Type B pancreatic cell (in vitro differentiated cells): ENCODE measurements around the gene LTBP1. TPM values are rescaled to one million over a fixed set of nuclear protein-coding genes. Genes with fewer than 3 reads are reported as not detected.

ENCODE experiments used
- DNase-seq: peaks from one replicate; pipeline ENCODE4 v3.0.0; 2021; ENCODE audit warnings: mixed read lengths; ENCODE audit not compliant: unreplicated experiment; ENCODE audit errors: extremely low spot score
- H3K27ac Mint-ChIP-seq: 2 replicates; pipeline ENCODE4 v1.8.0; 2021; ENCODE audit warnings: mild to moderate bottlenecking, mixed read lengths
- H3K27me3 Mint-ChIP-seq: 2 replicates; pipeline ENCODE4 v1.8.0; 2021; ENCODE audit warnings: mixed read lengths
- H3K36me3 Mint-ChIP-seq: 2 replicates; pipeline ENCODE4 v1.8.0; 2021; ENCODE audit warnings: mixed read lengths
- H3K4me1 Mint-ChIP-seq: one replicate; pipeline ENCODE4 v1.8.0; 2021; ENCODE audit warnings: mixed read lengths; ENCODE audit not compliant: unreplicated experiment
- H3K4me3 Mint-ChIP-seq: 2 replicates; pipeline ENCODE4 v1.8.0; 2021; ENCODE audit warnings: mild to moderate bottlenecking, mixed read lengths
- H3K9me3 Mint-ChIP-seq: 2 replicates; pipeline ENCODE4 v1.8.0; 2021; ENCODE audit warnings: mixed read lengths
- total RNA-seq: library from RNA; stranded (reverse); gene quantifications from 2 replicates; pipeline ENCODE4 v1.2.1, GENCODE V29; 2021; ENCODE audit warnings: low replicate concordance
- TF ChIP-seq, protein P1 (sequence below): fragments of 200-600 bp; sonication (generic); conservative IDR thresholded peaks from 2 replicates; pipeline ENCODE4 v1.5.0; 2021; ENCODE audit warnings: antibody characterized with exemption, mild to moderate bottlenecking

The LTBP1 gene
- total RNA-seq, 1 donor from 2014 or later: 53.3 TPM

DNA sequence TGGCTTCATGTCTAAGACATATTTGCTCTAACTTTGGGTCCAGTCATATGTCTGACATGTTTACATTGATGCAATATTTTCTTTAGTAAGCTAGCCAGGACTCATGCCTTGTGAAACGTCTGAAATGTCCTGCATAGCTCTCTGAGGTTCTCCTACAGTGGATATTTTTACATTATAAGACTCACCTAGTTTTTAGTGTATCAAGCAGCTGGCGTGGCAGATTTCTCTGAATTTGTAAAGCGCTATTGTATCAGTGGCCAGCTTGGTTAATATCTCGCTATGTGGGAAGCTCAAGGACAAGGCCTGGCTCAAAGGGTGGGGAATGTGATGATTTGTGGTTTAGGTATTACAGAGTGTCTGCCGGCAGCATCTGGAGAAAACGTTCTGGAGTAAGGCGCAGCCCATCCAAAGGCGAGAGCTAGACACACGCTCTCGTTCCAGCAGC is 164.3 kb downstream of the LTBP1 start:
- peaks cover 5% of the 10 kb centered on the region for H3K36me3 Mint-ChIP-seq
- no peak for DNase-seq
- H3K4me3 Mint-ChIP-seq: no peak overlapping the region
- no peak overlapping the region for H3K27ac Mint-ChIP-seq
- peaks cover 2% of the 10 kb centered on the region for H3K9me3 Mint-ChIP-seq
- peaks cover 9% of the 10 kb centered on the region for H3K4me1 Mint-ChIP-seq
- TF ChIP-seq, protein P1, sequence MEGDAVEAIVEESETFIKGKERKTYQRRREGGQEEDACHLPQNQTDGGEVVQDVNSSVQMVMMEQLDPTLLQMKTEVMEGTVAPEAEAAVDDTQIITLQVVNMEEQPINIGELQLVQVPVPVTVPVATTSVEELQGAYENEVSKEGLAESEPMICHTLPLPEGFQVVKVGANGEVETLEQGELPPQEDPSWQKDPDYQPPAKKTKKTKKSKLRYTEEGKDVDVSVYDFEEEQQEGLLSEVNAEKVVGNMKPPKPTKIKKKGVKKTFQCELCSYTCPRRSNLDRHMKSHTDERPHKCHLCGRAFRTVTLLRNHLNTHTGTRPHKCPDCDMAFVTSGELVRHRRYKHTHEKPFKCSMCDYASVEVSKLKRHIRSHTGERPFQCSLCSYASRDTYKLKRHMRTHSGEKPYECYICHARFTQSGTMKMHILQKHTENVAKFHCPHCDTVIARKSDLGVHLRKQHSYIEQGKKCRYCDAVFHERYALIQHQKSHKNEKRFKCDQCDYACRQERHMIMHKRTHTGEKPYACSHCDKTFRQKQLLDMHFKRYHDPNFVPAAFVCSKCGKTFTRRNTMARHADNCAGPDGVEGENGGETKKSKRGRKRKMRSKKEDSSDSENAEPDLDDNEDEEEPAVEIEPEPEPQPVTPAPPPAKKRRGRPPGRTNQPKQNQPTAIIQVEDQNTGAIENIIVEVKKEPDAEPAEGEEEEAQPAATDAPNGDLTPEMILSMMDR: no peak
- no peaks in the 10 kb centered on the region for H3K27me3 Mint-ChIP-seq

DNA sequence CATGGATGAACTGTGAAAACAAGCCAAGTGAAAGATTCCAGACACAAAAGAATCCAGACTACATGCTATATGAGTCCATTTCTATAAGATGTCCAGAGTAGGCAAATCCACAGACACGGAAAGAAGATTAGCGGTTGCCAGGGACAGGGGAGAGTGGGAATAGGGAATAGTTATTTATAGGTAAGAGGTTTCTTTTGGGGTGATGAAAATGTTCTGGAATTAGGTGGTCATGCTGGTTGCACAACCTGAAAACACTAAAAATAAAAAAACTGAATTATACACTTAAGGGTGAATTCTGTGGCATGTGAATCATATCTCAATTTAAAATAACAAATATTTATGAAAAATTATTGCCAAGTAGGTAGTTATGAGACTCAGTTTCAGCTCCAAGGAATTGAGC is 168.4 kb downstream of the LTBP1 start:
- no peaks in the 10 kb centered on the region for H3K27me3 Mint-ChIP-seq
- TF ChIP-seq, protein P1: no peak
- no peak overlapping the region for H3K4me3 Mint-ChIP-seq
- peaks cover 8% of the 10 kb centered on the region for H3K36me3 Mint-ChIP-seq
- no peak overlapping the region for H3K27ac Mint-ChIP-seq
- DNase-seq: no peak
- peaks cover 4% of the 10 kb centered on the region for H3K9me3 Mint-ChIP-seq
- peaks cover 18% of the 10 kb centered on the region for H3K4me1 Mint-ChIP-seq

DNA sequence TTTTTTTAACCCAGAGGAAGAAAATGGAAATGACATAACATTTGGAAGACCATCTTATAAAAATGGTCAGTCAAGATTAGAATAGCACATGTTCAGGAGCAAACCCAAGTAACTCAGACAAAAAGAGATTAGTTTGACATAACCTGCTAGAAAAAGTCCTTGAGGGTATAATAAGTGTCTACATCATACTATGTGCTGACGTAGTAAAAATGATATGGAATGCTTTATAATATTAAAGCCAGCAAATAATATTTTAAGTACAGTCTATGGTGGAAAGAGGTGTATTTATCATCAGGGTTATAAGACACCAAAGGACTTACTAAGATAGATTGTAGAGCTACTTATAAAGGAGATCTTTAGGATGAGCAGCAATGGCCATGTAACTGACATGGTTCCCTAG is 169.0 kb downstream of the LTBP1 start:
- H3K36me3 Mint-ChIP-seq: peaks cover 12% of the 10 kb centered on the region
- peaks cover 4% of the 10 kb centered on the region for H3K9me3 Mint-ChIP-seq
- no peak overlapping the region for H3K27ac Mint-ChIP-seq
- DNase-seq: no peak
- TF ChIP-seq, protein P1: no peak
- no peak overlapping the region for H3K4me3 Mint-ChIP-seq
- no peaks in the 10 kb centered on the region for H3K27me3 Mint-ChIP-seq
- peaks cover 18% of the 10 kb centered on the region for H3K4me1 Mint-ChIP-seq

DNA sequence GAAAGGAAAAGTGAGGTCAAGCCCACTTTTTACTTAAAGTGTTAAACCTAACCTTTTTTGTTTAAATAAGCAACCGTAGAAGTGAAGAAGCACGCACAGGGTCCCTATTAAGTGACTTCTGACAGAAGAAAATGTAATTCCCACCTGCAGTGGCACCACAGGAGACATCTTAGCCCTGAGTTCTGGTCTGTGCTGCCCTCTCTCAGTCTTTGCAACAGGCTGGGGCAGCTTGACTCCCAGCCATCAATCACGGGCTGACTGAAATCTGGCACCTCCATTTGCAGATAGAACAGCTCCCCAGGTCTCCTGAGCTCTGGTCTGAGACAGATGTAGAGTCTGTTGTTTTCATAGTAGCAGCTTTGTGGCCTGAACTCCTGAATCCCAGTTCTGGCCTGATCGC is 170.0 kb downstream of the LTBP1 start:
- no peak for DNase-seq
- TF ChIP-seq, protein P1: no peak
- Mint-ChIP-seq H3K36me3 (peaks cover 12% of the 10 kb centered on the region), H3K4me3 (no peak overlapping the region), H3K27me3 (no peaks in the 10 kb centered on the region), H3K9me3 (peaks cover 4% of the 10 kb centered on the region), H3K27ac (no peak overlapping the region), H3K4me1 (peaks cover 13% of the 10 kb centered on the region)

DNA sequence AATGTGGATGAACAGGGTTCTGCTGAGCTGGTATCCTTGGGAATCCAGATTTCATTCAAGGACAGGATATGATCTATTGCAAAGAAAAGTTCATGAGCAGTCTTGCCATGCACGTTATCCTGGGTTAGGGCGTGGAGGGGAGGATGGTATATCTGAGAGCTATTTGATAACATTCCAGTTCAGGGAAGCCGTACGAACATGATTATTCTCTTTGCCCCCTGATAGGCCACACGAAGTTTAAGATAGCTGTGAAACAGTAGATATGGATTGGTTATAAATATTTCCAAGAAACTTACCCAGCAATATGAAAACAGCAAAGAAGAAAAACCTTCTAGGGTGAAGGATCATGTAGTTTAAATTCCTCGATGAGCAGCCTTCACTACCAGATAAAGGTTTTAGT is 171.9 kb downstream of the LTBP1 start:
- DNase-seq: no peak
- Mint-ChIP-seq H3K27me3 (no peaks in the 10 kb centered on the region), H3K27ac (no peak overlapping the region), H3K4me1 (peaks cover 13% of the 10 kb centered on the region), H3K4me3 (no peak overlapping the region), H3K9me3 (peaks cover 4% of the 10 kb centered on the region), H3K36me3 (peaks cover 8% of the 10 kb centered on the region)
- TF ChIP-seq, protein P1: no peak

DNA sequence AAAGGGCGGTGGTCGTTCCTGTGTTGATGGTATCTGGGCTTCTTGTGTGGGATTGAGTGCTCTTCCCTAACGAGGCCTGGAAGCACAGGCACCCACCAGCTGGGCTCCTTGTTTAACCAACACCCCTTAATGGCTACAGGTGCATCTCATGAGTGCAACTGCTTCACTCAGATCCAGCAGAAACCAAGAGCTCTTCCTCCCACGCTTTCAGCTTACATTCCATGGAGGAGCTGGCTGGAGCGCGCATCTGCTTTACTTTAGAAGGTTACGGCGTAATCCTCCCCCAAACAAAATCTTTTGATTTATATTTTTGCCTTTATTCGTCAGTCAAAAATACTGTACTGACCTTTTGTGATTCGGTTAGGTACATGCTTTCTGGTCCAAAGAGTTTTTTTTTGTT is 174.7 kb downstream of the LTBP1 start:
- Mint-ChIP-seq H3K27me3 (no peaks in the 10 kb centered on the region), H3K4me3 (no peak overlapping the region), H3K9me3 (peaks cover 4% of the 10 kb centered on the region), H3K27ac (no peak overlapping the region), H3K36me3 (peaks cover 8% of the 10 kb centered on the region), H3K4me1 (peaks cover 12% of the 10 kb centered on the region)
- TF ChIP-seq, protein P1: no peak
- DNase-seq: no peak
